DMS153 (cell line): ENCODE measurements around the gene KRT33B.
"Not testable (repeated sequence)": the region's sequence is repeated elsewhere in the genome, so short reads cannot be mapped to it uniquely, and the experiment has no call there.

Source experiments
- DNase-seq: peaks from one replicate; lab custom pipeline; 2025; lab: John Stamatoyannopoulos, UW

Gene KRT33B

GRCh38 chr17:41347869-41348760, 21.5 kb downstream of the KRT33B start:
- no peak for DNase-seq

GRCh38 chr17:41346421-41346820, 23.2 kb downstream of the KRT33B start:
- not testable (repeated sequence) for DNase-seq

- no peak for DNase-seq
Measured at GRCh38 chr17:41345992-41346391, 23.6 kb downstream of the KRT33B start.

- no peak for DNase-seq
Measured at GRCh38 chr17:41343029-41343428, 26.6 kb downstream of the KRT33B start.

DNA sequence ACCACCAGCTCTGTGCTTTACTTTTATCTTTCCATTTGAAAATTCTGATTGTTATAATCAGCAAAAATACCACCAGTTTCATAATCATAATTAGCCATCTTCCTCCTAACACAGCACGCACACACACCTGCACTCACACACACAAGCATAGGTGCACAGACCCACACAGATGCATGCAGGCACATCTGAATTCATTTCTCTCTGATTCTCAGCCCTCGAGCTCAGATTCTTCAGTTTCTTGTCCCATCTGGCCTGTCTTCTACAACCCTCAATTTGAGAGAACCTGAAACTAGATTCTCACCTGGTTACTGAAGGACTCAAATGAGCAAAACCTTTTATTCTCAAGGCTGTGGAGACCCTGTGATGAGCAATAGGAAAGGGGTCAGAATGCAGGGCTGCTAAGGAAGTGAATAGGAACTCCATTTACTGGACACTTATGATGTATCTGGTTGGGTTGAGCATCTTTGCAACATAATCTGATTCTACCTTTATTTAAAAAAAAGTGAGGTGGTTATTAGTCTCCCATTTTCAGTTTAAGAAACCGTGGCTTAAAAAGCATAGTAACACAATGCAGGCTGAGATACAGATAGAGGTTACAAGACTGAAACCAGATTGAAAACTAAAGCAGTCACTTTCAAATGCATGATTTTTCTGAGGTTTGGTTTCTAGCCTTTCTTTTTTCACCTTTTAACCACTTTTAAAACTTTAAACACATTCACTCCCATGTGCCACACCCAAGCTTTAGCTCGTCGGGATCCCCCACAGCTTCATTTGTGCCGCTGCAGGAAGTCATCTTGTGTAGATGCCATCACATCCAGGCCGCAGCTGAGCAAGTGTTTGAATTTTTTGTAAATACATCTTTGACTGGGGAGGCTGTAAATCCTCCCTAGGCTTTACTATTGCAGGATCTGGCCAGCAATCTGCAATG, 28.4 kb downstream of the KRT33B start:
- DNase-seq = no peak

- DNase-seq = no peak
Measured at GRCh38 chr17:41340494-41340893, 29.1 kb downstream of the KRT33B start.

- no peak for DNase-seq
Measured at GRCh38 chr17:41339571-41340172, 29.9 kb downstream of the KRT33B start.

GRCh38 chr17:41338961-41339485, 30.6 kb downstream of the KRT33B start:
- no peak for DNase-seq

DNA sequence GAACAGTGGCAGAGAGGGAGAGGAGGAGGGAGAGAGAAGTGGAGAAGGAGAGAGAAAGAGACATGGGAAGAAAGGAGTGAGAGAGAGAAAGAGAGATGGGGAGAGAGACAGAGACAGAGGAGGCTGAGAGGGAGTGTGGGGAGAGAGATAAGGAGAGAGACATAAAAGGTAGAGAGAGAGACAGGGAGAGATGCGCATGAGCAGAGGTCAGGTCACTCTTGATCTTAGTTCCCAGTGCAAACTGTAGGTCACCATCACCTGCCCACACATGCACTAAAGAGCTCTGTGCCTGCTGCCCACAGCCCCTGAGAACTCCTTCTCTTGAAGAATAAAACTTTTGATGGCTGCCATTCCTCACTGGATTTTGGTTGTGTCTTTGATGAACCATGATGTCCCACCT, 33.9 kb downstream of the KRT33B start:
- DNase-seq = no peak

DNA sequence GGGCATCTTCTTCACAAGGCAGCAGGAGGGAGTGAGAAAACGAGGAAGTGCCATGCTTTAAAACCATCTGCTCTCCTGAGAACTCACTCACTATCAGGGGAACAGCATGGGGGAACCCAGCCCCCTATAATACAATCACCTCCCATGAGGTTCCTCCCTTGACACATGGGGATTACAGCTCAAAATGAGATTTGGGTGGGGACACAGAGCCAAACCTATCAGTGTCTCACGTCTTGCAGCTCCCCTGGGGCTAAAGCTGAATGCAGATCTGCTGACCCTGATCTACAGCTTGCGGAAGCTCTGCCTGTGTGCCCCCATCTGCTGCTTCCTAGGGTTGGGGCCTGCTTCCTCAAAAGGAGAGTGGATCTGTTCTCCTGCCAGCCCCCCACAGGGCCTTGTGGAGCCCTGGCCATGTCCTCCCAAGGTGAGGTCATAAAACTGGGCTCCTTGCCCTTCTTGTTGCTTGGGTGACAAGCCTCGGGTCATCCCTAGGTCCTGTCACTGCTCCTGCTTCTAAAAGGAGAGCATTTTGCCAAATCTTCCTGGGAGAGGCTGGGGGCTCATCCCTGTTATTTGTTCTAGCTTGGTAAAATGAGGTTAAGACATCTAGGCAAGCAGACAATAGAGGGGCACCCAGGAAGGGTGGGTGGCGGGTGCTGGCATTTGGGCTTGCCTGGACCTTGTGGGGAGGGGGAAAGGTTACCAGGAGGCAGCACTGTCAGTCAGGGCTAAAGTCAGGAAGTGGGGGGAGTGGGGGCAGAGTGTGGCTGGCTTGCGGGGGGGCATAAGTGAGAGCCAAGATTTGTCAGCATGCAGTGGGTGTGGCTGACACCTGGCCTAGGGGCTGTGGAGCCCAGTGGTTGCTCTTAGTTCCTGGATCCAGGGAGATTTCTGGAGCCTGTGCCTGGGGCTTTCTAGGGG, 35.0 kb downstream of the KRT33B start:
- no peak for DNase-seq

- no peak for DNase-seq
Measured at GRCh38 chr17:41333836-41334235, 35.8 kb downstream of the KRT33B start.

DNA sequence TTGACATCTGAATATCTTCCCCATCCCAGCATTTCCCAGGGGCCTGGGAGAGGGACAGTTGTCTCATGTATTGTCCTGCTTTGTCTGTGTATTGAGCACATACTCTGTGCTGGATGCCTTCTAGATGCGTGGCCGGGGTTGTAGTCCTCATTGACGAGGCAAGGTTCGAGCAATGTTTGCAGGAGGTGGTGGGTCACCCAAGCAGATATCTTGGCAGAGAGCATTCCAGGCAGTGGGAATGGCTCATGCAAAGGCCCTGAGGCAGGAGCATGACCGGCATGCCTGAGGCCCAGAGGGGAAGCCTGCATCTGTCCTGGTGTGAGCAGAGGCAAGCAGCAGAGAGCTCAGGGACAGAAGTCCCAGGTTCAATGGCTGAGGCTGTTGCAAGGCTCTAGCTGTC, 36.5 kb downstream of the KRT33B start:
- no peak for DNase-seq

DNA sequence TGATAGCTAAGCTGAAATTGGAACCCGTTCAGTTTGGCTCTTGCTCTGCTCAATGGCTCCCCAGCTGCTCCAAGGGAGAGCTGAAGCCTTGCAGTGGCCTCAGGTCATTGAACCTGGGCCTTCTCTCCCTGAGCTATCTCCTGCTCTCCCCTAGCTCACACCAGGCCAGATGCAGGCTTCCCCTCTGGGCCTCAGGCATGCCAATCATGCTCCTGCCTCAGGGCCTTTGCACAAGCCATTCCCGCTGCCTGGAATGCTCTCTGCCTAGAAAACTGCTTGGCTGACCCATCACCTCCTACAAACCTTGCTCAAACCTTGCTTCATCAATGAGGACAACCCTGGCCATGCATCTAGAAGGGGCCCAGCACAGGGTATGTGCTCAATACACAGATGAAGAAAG, 37.4 kb downstream of the KRT33B start:
- DNase-seq = no peak

DNA sequence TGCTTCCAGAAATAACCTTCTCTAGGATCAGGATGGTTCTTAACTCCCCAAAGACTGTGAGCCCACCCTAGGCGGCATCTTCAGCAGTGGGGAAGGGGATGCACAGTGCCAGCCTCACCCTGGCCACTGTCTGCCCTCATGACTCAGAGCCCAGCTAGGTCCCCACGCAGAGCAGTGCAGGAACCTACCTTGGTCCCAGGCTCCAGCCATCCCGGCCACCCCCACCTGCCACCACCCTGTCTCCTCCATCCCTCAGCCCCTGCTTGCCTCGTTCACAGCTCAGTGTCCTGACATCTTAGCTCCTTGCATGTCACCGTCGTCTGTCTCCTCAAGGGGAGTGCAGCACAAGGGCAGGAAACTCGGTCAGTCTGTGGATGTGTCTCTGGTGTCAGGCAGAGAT, 38.0 kb downstream of the KRT33B start:
- DNase-seq = no peak

GRCh38 chr17:41329279-41329948, 40.2 kb downstream of the KRT33B start:
- DNase-seq = peak; percentile 28

- DNase-seq = no peak
Measured at GRCh38 chr17:41328207-41328606, 41.4 kb downstream of the KRT33B start.

GRCh38 chr17:41327411-41328120, 42.0 kb downstream of the KRT33B start:
- no peak for DNase-seq

DNA sequence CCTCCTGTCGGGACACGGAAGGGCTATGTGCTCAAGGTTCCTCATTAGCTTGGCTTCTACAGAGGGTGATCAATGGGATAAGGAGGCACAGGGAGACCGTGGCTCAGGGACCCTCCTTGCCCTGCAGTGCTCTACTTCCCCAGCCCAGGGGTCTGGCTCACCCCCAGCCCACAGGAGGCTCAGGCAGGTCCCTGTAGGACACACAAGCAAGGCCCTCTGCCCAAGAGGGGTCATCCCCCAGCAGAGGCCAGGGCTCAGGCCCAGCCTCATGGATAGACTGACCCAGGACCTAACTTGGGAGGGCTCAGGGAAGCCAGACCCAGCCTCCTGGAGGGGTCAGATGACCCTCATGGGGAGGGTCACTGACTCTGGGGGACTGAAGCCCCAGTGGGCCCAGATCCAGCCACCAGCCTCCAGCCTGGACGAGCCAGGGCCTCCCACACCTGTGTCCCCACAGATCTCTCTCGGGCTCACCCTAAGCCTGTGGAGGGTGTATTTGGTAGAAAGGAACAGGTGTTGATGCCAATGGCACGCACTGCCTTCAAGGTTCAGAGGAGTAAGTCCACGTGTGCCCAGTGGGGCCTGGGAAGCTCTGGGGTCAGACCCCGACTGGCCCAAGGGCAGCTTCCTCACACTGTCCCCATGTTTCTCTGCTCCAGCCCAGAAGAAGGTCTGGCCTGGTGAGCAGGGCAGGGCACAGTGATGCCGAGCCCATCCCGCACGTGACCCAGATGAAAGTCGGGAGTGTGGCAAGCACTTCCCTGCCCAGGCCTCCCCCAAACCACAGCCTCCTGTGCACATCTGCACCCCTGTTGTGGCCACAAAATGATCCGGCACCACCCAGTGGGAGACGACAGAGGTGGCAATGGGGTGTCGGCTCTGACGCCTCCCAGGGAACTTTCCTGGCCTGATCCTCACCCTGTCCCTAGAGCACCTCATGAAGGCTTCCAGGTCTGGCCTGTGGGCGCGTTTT, 43.2 kb downstream of the KRT33B start:
- no peak for DNase-seq

GRCh38 chr17:41325611-41326010, 44.0 kb downstream of the KRT33B start:
- no peak for DNase-seq
